Left kidney (tissue), 2 donors: Measurements from ENCODE around the gene OR1E2. TPM values are rescaled to one million over a fixed set of nuclear protein-coding genes. Genes with fewer than 3 reads are reported as not detected.

ENCODE experiments used
- DNase-seq: peaks from one replicate; pipeline ENCODE4 v3.0.0-alpha.2; 2013
- polyA plus RNA-seq: library from polyadenylated mRNA; unstranded; fragments of 120-200 nt; gene quantifications from one replicate; pipeline ENCODE4 v1.2.1, GENCODE V29; 2013; ENCODE audit not compliant: insufficient read length

Gene OR1E2
- polyA plus RNA-seq, 1 donor = not detected

DNA sequence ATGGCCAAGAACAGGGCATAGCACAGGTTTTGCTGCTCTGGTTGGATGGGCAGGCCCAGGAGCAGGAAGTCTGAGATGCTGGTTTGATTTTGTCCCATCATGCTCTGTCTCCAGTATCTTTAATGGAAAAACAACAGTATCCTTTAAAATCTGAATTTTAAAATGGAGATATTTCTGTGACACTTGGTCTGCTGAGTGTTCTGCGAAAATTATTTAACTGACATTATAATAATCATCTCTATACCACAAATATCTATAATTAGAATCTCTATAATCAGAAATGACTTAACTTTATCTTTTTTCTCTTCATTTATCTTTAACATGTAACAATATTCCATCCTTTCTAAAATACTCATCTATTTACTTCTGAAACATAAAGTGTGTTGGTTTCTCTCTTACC lies 35.3 kb downstream of the OR1E2 start, which contains the start of gene OR1E1:
OR1E1 (minus strand) TSS at position 101 of the 400 bp plus-strand sequence; CDS start at position 101, 0 bp downstream.
- no peak for DNase-seq

- DNase-seq = peak; percentile 4
These were observed 35.8 kb downstream of the OR1E2 start for GRCh38 chr17:3397801-3398200.

DNA sequence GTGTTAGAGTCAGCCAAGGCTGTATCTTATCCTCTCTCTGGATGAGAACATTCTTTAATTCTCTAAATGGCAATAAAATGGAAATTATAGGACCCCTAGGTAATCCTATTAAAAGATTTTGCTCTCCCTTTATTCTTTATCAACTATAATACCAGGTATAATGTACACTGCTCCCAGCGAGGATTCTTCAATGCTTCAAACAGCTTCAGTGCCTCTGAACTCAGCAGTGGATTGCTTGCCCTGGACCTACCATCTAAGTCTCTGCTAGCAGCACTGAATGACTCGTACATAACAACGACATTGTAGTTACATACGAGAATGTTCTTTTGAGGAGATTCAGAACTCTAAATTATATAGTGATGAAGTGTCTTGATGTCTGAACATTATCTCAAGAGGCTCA lies 43.9 kb downstream of the OR1E2 start:
- DNase-seq = no peak

GRCh38 chr17:3385869-3386816 lies 47.5 kb downstream of the OR1E2 start, which contains the start of gene OR3A2:
Gene OR3A2 (minus strand): TSS chr17:3386308.
- no peak for DNase-seq

Other genes starting within 250 kb of the OR1E2 start
- not detected for gene OR1A2, start 236.3 kb downstream of the OR1E2 start, polyA plus RNA-seq
- 0.08 TPM for gene OR1A1, start 226.2 kb downstream of the OR1E2 start, polyA plus RNA-seq
- gene OR3A1, start 135.5 kb downstream of the OR1E2 start, polyA plus RNA-seq = 0.08 TPM
- gene OR3A2, start 47.5 kb downstream of the OR1E2 start, polyA plus RNA-seq = 0.70 TPM
- gene OR1E1, start 35.4 kb downstream of the OR1E2 start, polyA plus RNA-seq = not detected
- 0.10 TPM for gene OR3A3, start 22.5 kb downstream of the OR1E2 start, polyA plus RNA-seq
- 0.15 TPM for gene SPATA22, start 38.0 kb upstream of the OR1E2 start, polyA plus RNA-seq
- gene ASPA, start 42.2 kb upstream of the OR1E2 start, polyA plus RNA-seq = 33.2 TPM
- 1.1 TPM for gene TRPV3, start 124.0 kb upstream of the OR1E2 start, polyA plus RNA-seq
- gene TRPV1, start 175.6 kb upstream of the OR1E2 start, polyA plus RNA-seq = 13.0 TPM
- gene SHPK, start 202.4 kb upstream of the OR1E2 start, polyA plus RNA-seq = 18.7 TPM
- gene CTNS, start 202.9 kb upstream of the OR1E2 start, polyA plus RNA-seq = 23.3 TPM
- 78.4 TPM for gene TAX1BP3, start 234.7 kb upstream of the OR1E2 start, polyA plus RNA-seq
- gene EMC6, start 235.0 kb upstream of the OR1E2 start, polyA plus RNA-seq = 20.3 TPM